ENCODE data around the gene SPATA22.
"Not testable (repeated sequence)": the region's sequence is repeated elsewhere in the genome, so short reads cannot be mapped to it uniquely, and the experiment has no call there.

SPATA22 gene

GRCh38 chr17:3472137-3472536 lies 518 bp upstream of the SPATA22 start:
- DNase-seq, result no peak

DNA sequence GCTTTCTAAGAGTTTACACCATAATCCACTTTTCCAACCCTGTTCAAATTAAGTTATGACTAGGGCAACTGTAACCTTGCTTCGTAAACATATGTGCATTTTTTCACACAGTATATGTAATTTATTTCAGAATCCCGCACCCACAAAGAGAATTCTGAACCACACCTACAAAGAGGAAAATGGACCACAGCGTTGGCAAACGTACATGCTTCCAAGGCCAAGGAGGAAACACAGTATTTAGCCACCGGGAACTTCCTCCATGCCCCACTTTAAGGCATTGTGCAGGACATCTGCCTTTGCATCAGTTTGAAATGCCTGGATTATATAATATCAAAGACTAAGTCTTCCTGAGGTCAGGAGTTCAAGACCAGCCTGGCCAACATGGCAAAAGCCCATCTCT lies 2.1 kb downstream of the SPATA22 start:
- no peak for DNase-seq

DNA sequence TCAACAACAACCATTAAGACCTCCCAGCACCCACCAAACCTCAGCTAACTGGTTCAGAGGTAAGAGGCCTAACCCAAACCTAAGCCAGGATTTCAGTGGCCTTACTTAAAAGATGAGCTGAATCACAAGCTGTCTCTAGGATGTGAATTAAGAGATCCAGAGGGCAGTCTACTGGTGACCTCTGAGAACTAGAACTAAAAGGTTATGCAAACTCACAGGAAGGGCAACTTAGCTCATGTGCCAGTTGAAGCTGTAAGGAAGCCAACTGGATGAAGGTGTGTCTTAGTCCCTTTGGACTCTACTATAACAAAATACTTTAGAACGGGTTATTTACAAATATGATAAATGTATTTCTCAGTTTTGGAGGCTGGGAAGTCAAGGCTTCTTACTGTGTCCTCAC lies 5.3 kb downstream of the SPATA22 start:
- not testable (repeated sequence) for DNase-seq

DNA sequence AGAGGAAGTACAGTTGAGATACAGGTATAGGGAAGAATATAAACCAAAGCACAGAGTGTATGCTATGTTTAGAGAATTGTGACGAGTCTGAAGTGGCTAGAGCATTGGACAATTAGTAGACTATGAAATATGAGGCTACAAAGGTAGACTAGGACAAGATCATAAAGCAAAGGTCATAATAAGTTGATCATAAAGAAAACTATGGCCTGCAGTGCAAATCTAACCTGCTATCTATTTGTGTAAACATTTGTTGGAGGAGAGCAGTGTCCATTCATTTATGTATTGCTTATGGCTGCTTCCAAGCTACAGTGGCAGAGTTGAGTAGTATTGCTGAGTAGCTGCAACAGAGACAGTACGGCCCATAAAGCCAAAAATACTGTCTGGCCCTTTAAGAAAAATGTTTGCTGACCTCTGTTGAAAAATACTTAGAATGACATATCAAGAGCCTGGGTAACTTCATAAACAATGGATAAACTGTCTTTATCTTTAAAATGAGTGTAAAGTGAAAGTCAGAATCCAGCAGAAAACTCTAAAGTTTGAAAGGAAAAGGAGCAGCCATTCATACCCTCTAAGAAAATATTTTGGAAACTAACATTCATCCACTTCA lies 23.5 kb downstream of the SPATA22 start:
- no peak for DNase-seq

GRCh38 chr17:3447625-3448024 lies 24.0 kb downstream of the SPATA22 start:
- no peak for DNase-seq

GRCh38 chr17:3440451-3440850 lies 31.2 kb downstream of the SPATA22 start:
- no peak for DNase-seq

DNA sequence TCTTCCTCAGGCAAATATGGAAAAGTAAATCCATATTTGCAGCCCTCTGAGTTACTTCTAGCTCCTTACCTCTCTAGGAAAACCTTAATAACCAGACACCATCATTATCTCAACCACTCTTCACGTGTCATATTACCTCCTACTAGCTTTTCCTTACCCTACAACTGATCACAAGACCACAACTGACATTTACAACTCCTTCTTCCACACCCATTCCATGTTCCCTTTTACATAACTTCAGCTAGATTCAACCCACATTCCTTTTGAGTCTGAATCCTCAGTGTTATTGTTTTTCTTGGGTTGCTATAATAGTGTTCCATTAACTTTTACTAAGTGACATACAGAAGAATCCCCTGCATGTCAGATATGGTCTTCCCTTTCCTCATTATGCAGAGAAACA lies 33.3 kb downstream of the SPATA22 start:
- DNase-seq, result no peak

- DNase-seq, result no peak
These were observed 37.9 kb downstream of the SPATA22 start, which contains the start of gene OR1E2 for GRCh38 chr17:3433741-3434140. Gene OR1E2, minus strand, starts transcription at chr17:3433841. Its CDS starts 0 bp downstream, at chr17:3433841.

GRCh38 chr17:3433215-3433614 lies 38.4 kb downstream of the SPATA22 start:
- not testable (repeated sequence) for DNase-seq

- DNase-seq, result no peak
These were observed 53.4 kb downstream of the SPATA22 start for GRCh38 chr17:3418222-3418621.

GRCh38 chr17:3415610-3416009 lies 56.0 kb downstream of the SPATA22 start:
- DNase-seq, result no peak

GRCh38 chr17:3412216-3412615 lies 59.4 kb downstream of the SPATA22 start:
- DNase-seq, result not testable (repeated sequence)

DNA sequence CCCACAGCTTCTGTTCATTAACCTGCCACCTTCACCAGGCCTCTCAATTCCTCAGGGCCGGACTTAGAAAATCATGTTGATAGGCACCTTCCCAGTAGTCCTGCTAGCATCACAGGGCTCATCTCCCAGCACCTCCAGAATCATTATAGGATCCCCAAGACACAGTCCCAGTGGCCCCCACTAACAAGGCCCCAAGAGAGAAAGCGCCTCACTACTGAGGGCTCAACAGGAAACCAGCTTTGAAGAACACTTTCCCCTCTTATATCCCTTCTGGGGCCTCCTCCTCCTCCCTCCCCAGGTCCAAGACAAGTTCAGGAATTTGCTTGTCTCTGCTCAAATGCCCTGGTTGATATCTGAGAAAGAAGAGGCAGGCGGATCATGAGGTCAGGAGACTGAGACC lies 60.5 kb downstream of the SPATA22 start, which contains the start of gene OR3A3:
Gene OR3A3, plus strand, starts transcription at position 301 of the 400 bp plus-strand sequence.
- no peak for DNase-seq

DNA sequence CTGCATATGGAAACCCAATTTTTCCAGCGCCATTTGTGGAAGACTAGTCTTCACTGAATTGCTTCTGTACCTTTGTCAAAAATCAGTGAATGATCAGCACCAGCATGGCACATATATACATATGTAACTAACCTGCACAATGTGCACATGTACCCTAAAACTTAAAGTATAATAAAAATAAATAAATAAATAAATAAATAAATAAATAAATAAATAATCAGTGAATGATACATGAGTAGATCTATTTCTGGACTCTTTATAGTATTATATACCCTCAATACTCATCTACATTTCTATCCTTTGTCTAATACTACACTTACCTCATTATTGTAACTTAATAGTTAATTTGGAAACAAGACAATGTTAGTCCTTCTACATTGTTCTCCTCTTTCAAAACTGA lies 67.8 kb downstream of the SPATA22 start:
- DNase-seq, result not testable (repeated sequence)

DNA sequence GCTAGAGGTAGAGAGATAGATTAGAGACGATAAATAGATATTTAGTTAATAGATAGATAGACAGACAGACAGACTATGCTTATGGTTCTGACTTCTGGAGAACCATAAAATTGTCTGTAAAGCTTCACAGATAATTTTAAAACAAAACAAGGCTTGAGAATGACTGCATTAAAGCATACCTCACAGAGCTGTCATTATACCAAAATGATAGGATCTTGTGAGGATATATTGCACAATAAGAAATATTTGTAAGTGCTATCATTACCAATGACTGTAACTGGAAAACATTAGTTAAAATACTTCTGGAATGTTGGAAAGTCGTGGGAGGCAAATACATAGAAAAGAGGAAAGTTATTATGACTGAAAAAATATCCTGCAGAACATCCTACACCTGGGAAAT lies 69.8 kb downstream of the SPATA22 start:
- DNase-seq, result no peak

DNA sequence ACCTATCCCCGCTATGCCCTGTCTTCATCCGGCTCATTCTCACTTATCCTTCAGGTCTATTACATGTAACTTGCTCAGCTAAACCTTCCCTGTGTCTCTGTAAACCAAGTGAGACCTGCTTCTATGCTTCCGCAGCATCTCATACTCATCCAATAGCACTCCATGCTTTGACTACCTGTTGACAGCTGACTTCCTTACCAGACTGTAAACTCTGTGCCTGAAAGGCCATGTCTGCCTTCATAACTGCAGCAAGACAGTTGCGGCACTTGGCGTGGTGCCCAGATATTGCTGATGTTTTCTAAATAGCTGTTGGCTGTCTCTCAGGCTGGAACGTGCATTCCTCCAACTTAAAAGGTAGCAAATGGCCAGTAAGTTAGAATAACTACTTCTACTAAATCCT lies 71.6 kb downstream of the SPATA22 start:
- DNase-seq, result no peak

GRCh38 chr17:3398310-3398709 lies 73.3 kb downstream of the SPATA22 start, which contains the start of gene OR1E1:
Gene OR1E1, minus strand, starts transcription at chr17:3398410. Its CDS starts 0 bp downstream, at chr17:3398410.
- no peak for DNase-seq

DNA sequence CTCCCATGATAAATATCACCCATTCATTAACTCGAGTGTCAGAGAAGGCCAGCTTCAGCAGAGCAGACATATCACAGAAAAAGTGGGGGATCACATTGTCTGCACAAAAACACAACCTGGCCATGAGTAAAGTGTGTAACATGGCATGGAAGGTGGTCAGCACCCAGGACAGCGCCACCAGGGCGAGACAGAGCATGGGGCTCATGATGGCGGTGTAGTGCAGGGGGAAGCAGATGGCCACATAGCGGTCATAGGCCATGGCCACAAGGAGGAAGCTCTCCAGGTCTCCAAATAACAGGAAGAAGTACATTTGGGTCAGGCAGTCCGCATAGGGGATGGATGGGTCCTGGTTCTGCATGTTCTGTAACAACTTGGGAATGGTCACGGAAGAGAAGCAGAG lies 73.8 kb downstream of the SPATA22 start:
- DNase-seq, result not testable (repeated sequence)
